GM21381 (cell line): ENCODE results near the gene RGL1.
"Not testable (repeated sequence)": the region's sequence is repeated elsewhere in the genome, so short reads cannot be mapped to it uniquely, and the experiment has no call there.

Experiments
- ATAC-seq: cut with Tn5 transposase; IDR thresholded peaks from one replicate; pipeline ENCODE4 v1.9.1; 2021; ENCODE audit warnings: mild to moderate bottlenecking, moderate library complexity; ENCODE audit not compliant: unreplicated experiment

Gene RGL1

DNA sequence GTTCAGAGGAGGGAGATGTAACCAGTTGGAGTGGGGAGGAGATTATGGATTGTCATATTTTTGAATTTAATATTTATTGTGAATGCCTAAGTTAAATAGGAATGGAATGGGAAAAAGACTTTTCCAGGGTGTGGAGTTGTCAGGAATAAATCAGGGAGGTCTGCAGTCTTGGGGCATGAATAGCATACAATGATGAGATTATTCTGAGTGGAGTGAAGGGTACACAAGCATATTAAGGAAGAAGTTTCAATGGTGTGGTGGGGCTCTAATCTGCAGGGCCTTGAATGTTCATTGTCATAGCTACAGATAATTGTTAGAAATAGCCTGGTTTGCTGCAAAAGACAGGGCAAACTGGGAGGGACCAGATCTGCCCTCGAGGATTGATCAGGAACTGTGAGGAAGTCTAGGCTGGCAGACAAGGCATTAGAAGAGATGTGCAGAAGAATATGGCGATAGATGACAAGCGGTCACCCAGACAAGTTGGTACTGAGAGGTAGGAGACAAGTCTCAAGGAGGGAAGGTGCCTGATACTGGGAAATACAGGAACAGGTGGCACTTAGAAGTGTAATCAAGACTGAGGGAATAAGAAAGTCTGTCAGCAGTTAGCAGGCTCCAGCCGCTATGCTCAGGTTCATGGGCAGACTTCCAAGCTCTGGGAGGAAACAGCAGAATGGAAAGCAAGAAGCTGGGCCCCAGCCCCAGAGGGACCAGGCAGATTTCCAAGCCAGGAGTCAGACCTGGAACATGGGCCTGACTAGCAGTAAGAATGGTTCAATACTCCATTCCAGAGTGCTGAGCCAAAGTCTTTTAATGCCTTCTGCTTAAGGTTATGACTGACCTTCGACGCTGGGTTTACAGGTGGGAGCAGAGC, 20.9 kb upstream of the RGL1 start:
- no peak for ATAC-seq

GRCh38 chr1:183785921-183786320, 19.0 kb upstream of the RGL1 start:
- not testable (repeated sequence) for ATAC-seq

- no peak for ATAC-seq
These were observed 17.2 kb upstream of the RGL1 start for GRCh38 chr1:183787704-183788103.

GRCh38 chr1:183791319-183791718, 13.6 kb upstream of the RGL1 start:
- no peak for ATAC-seq

DNA sequence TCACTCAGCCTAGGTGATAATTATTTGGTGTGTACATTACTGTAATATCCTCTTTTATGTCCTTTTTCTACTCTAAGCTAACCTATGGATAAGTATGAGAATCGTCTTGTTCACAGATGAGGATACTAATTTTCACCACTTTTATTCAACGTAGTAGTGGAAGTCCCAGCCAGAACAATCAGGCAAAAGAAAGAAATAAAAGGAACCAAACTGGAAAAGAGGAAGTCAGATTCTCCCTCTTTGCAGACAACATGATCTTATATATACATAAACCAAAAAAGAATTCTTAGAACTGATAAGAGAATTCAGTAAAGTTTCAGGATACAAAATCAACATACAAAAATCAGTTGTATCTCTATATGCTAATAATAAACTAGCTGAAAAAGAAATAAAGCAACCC, 12.6 kb upstream of the RGL1 start:
- no peak for ATAC-seq

DNA sequence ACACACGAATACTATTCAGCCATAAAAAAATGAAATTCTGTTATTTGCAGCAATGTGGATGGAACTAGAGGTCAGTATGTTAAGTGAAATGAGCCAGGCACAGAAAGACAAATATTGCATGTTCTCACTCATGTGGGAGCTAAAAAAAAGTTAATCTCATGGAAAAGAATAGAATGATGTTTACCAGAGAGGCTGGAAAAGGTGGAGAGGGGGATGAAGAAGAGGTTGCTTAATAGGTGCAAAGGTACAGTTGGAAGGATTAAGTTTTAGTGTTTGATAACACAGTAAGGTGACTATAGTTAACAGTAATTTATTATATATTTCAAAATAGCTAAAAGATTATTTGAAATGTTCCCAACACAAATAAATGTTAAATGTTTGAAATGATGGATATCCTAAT, 10.8 kb upstream of the RGL1 start:
- ATAC-seq: no peak

GRCh38 chr1:183800449-183800848, 4.5 kb upstream of the RGL1 start:
- no peak for ATAC-seq

- no peak for ATAC-seq
These were observed 3.3 kb upstream of the RGL1 start for GRCh38 chr1:183801649-183802048.

- ATAC-seq: no peak
These were observed 533 bp upstream of the RGL1 start for GRCh38 chr1:183804387-183804786.

DNA sequence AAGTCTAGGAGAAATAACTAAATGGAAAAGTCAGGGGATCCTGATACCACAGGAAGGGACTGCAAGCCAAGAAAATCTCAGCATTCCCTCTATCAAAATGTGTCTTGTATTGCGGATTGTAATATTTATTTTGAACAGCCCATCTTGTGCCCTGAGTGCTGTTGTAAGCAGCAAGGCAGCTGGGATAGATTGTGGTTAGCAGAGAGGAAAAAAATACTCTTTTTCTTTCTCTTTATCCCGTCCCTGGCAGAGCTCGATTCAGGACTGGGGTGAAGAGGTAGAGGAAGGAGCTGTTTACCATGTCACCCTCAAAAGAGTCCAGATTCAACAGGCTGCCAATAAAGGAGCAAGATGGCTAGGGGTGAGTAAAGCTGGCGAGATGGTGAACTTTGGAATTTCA, 1.2 kb downstream of the RGL1 start:
- ATAC-seq: no peak

DNA sequence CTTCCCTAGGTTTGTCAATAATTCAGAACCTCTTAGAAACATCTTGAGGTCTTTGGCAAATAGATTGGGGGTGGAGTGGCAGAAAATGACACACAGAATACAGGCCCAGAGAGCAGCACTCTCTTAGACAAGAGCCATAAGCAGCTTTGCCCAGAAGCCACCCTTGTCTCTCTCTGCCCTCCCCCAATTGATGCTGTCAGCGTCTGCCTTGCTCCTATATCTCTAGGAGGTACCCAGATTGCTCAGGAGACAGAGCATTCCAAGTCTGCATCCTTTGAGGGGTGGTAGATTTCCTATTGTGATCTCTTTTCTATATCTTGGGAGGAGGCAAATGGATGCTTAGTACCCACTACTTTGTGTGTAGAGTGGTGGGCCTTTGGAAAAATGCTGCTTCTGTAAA, 1.8 kb downstream of the RGL1 start:
- no peak for ATAC-seq

DNA sequence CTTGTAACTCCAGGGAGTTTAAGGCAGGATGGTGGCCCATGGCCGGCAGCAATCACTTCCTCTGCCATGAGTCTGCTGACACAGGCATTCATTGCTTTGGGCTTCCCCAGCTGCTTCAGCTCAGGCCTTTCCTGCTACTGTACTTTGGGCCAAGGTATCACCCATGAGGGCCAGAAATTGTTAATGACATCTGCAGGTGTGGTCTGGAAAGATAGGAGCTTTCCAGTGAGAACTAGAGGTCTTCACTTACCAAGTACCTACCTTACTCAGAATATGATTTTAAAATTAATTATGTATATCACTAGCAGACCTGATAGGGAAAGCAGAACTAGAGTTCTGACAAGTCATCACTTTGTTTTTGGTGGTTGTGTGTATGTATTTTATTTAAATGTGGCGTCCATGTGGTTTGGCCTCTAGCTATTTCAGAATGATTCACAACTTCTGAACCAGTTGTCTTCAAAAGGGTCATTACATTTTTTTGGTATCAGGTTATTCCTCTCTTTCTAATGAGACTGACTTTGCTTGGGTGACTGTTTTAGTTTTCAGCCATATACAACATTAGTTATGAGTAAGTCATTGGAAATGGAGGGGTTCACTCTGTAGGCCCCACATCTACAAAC, 2.7 kb downstream of the RGL1 start:
- peak; percentile 46 for ATAC-seq

DNA sequence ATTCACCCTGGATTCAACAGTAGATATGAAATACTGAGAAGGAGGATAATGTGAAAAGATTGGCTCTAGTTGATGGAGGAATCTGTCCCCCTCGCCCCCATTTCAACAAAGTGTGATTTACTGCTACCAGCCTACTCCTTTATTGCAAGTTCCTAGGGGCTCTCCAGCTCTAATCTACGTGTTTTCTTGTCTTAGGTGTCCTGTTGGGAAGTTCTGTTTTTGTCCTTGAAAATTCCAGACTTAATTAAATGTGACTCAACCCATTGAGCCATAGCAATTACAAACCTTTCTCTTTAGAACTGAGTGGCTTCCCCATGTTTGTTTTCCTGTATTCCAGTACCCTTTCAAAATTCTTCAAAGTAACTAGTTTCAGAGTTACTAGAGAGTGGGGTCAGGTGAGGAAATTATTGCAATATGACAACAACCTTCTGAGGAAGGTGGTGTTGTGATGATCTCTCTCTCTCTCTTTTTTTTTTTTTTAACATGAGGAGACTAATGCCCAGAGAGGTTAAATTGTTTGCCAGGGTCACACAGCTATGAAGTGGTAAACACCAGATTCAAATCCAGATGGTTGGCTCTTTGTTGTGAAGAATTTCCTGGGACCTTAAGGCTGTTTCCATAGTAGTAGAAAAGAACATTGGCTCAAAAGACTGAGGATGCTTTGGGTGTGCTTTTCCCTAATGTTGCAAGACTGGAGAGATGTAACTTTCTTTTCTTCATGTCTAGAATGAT, 3.5 kb downstream of the RGL1 start:
- no peak for ATAC-seq

DNA sequence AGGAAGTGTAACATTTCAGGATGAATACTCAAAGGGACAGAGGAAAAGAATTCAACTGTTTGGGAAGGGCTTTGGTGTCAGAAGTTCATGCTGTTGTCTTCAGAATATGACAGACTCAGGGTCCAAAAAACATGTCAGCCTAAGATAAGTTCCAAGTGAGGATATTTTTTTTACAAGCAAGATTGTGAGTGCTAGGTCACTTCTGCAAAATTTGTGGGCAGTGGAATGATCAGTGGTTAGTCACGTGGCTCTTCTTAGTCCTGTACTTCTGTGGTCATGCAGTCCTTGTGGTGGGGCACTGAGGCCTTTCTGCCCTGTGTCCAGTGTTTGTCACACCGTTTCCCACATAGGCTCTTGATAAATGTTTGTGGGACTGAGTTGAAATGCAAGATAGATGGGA, 5.2 kb downstream of the RGL1 start:
- ATAC-seq: no peak

- ATAC-seq: no peak
These were observed 6.0 kb downstream of the RGL1 start for GRCh38 chr1:183810756-183811544.

GRCh38 chr1:183812128-183812527, 7.2 kb downstream of the RGL1 start:
- no peak for ATAC-seq

DNA sequence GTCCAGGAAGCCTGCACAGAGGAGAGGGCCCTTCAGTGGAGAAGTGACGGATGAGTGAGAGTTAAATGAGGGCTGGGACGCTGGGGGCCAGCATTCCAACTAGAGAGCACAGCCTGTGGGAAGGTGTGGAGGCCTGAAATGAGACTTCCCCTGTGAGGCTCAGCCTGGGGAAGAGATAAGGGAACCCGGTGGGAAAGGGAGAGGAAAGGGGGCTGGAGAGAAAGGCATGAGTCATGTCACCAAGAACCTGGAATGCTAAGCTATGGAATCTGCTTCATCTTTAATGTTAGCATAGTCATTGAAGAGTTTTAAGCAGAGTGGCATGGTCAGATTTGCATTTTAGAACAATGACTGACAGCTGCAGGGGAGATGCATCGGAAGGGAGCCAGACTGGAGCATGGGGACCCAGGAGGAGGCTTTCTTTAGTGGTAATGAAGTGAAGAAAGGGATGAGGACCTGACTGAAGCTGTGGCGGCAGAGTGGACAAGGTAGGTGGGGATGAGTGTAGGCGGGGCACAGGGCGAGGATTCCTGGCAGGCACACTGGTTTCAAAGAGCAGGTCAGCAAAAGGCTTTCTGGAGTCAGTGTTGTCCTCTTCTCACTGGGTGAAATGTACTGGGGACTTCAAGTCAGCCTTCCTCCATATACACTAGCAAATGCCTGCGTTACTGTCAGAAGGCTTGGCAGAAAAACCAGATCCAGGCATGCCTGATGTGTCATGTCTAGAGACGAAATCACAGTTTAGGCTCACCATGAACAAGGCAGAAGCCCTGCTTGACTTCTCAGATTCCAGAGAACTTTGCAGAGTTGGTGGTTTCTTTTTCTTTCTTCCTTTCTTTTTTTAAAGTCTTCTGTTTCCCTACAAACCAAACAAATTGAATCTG, 8.0 kb downstream of the RGL1 start:
- ATAC-seq: no peak

DNA sequence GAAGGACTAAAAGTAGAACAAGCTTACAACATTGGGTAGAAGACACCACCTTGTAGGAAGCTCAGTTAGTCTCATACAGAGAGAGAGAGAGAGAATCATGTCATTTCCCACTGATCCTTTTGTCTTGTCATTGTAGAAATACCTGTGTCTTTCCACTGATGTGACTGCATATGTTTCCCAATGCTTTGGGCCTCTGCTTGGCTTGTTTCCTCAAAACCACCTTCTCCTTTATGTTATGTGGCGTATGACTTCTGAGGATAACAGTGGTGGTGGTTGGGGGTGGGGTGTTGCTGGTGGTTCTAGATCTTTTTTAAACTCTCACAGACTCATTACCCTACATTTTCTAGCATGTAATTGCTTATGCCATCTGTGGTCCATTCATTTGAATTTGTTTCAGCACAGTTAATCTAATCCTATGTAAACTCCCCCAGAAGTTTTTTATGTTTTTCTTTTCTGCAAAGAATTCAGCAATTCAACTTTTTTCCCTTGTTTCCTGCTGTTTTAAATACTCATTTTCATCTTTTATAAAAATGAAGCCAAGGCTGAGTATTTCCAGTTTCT, 9.3 kb downstream of the RGL1 start:
- ATAC-seq: no peak

- no peak for ATAC-seq
These were observed 11.2 kb downstream of the RGL1 start for GRCh38 chr1:183816110-183816509.
